ENCODE data around the gene PROZ.

The PROZ gene

GRCh38 chr13:113220141-113220598 is 61.7 kb downstream of the PROZ start:
- DNase-seq (ENCODE audit: low read depth, low spot score) = no peak
- H3K27me3 ChIP-seq (ENCODE audit: insufficient read depth, insufficient read length) = no peaks in the 10 kb centered on the region
- no peaks in the 10 kb centered on the region for H3K9me3 ChIP-seq (ENCODE audit: insufficient read depth, low read length)
- H3K9ac ChIP-seq (ENCODE audit: insufficient read length, low read depth) = no peak overlapping the region
- no peak overlapping the region for H3K4me3 ChIP-seq (ENCODE audit: insufficient read length, low read depth)
- TF ChIP-seq ZNF274 (IDR thresholded peaks at IDR 0.05; ENCODE audit: low read depth, low read length) (no peak), YY1 (IDR thresholded peaks at IDR 0.05; ENCODE audit: insufficient read depth, insufficient read length) (no peak), SUZ12 (IDR thresholded peaks at IDR 0.05; ENCODE audit: extremely low read depth, insufficient read depth, insufficient read length) (no peak)
- H3K4me1 ChIP-seq (ENCODE audit: insufficient read depth, insufficient read length) = peaks cover 13% of the 10 kb centered on the region
- peaks cover 61% of the 10 kb centered on the region for H3K36me3 ChIP-seq (ENCODE audit: insufficient read depth, insufficient read length, low read length)

- no peak for TF ChIP-seq ZNF274 (IDR thresholded peaks at IDR 0.05; ENCODE audit: low read depth, low read length)
- no peak for TF ChIP-seq YY1 (IDR thresholded peaks at IDR 0.05; ENCODE audit: insufficient read depth, insufficient read length)
- TF ChIP-seq SUZ12 (IDR thresholded peaks at IDR 0.05; ENCODE audit: extremely low read depth, insufficient read depth, insufficient read length) = no peak
- no peaks in the 10 kb centered on the region for H3K27me3 ChIP-seq (ENCODE audit: insufficient read depth, insufficient read length)
- H3K9me3 ChIP-seq (ENCODE audit: insufficient read depth, low read length) = no peaks in the 10 kb centered on the region
- no peak for DNase-seq (ENCODE audit: low read depth, low spot score)
- peaks cover 7% of the 10 kb centered on the region for H3K4me1 ChIP-seq (ENCODE audit: insufficient read depth, insufficient read length)
- no peak overlapping the region for H3K4me3 ChIP-seq (ENCODE audit: insufficient read length, low read depth)
- H3K36me3 ChIP-seq (ENCODE audit: insufficient read depth, insufficient read length, low read length) = peaks cover 68% of the 10 kb centered on the region
- no peak overlapping the region for H3K9ac ChIP-seq (ENCODE audit: insufficient read length, low read depth)
Measured at GRCh38 chr13:113220877-113221276, 62.4 kb downstream of the PROZ start.

All from NT2/D1 (cell line).